SK-N-SH (cell line): ENCODE measurements around the gene SFXN1. TPM values are rescaled to one million over a fixed set of nuclear protein-coding genes. Genes with fewer than 3 reads are reported as not detected.

ENCODE experiments used
- CTCF ChIA-PET: fragments of 300-600, 350-600 bp; formaldehyde crosslinking; extraction: SDS; loops from one replicate; lab custom pipeline; 2021; lab: Yijun Ruan, JAX
- POLR2A ChIA-PET: fragments of 350-600 bp; sonication (Branson Sonifier 250); formaldehyde crosslinking; extraction: SDS; loops from one replicate; lab custom pipeline; 2020; ENCODE audit warnings: antibody characterized with exemption, inconsistent platforms; lab: Yijun Ruan, JAX
- DNase-seq: peaks from one replicate; pipeline ENCODE4 v3.0.0; 2012
- H2AFZ ChIP-seq: fragments of 200-600 bp; sonication (generic); 2 replicates; pipeline ENCODE4 v1.8.1; 2016; ENCODE audit warnings: antibody characterized with exemption, mild to moderate bottlenecking, low read depth
- H3F3A ChIP-seq: fragments of 200-600 bp; sonication (generic); replicated peaks from 2 replicates; pipeline ENCODE3; 2016; ENCODE audit warnings: antibody characterized with exemption, mild to moderate bottlenecking; ENCODE audit not compliant: insufficient read depth
- H3K27ac ChIP-seq, 2 experiments: fragments of 200-500 bp in 1 of 2; fragments of 200-600 bp in 1 of 2; sonication (Bioruptor generic) in 1 of 2; sonication (generic), shearing (Covaris generic) in 1 of 2; 2 replicates each; pipeline versions ENCODE4 v1.5.1 to v1.6.1; 2014 to 2016; ENCODE audit warnings: low read depth in 2 of 2, inconsistent platforms in 1 of 2, low read length in 1 of 2, mild to moderate bottlenecking in 1 of 2, mixed read lengths in 1 of 2
- H3K27me3 ChIP-seq: fragments of 200-600 bp; sonication (generic), shearing (Covaris generic); 2 replicates; pipeline ENCODE4 v1.6.1; 2016; ENCODE audit warnings: mixed run types; ENCODE audit not compliant: insufficient read depth
- H3K36me3 ChIP-seq, 2 experiments: fragments of 200-500 bp in 1 of 2; fragments of 200-600 bp in 1 of 2; sonication (Bioruptor generic) in 1 of 2; sonication (generic) in 1 of 2; replicated peaks in 1 of 2; 2 replicates each; pipeline versions ENCODE3 to v1.5.1; 2014 to 2016; ENCODE audit warnings: low read length in 1 of 2, mild to moderate bottlenecking in 1 of 2; ENCODE audit not compliant: insufficient read depth in 2 of 2, control insufficient read depth in 1 of 2
- H3K4me1 ChIP-seq, 2 experiments: fragments of 200-500 bp in 1 of 2; fragments of 200-600 bp in 1 of 2; sonication (Bioruptor generic) in 1 of 2; sonication (generic), shearing (Covaris generic) in 1 of 2; 2 replicates each; pipeline versions ENCODE4 v1.5.1 to v1.6.1; 2014 to 2016; ENCODE audit warnings: low read depth in 1 of 2, low read length in 1 of 2, mixed run types in 1 of 2; ENCODE audit not compliant: insufficient read depth in 2 of 2, control insufficient read depth in 1 of 2
- H3K4me2 ChIP-seq: fragments of 200-600 bp; sonication (generic), shearing (Covaris generic); 2 replicates; pipeline ENCODE4 v1.6.1; 2017; ENCODE audit warnings: mixed run types
- H3K4me3 ChIP-seq, 2 experiments: fragments of 200-500 bp in 1 of 2; fragments of 200-600 bp in 1 of 2; sonication (Bioruptor generic) in 1 of 2; sonication (generic), shearing (Covaris generic) in 1 of 2; 2 replicates each; pipeline versions ENCODE4 v1.5.1 to v1.8.1; 2014 to 2016; ENCODE audit warnings: low read depth in 2 of 2, inconsistent platforms in 1 of 2, low read length in 1 of 2, mild to moderate bottlenecking in 1 of 2, mixed read lengths in 1 of 2, moderate library complexity in 1 of 2
- H3K79me2 ChIP-seq: fragments of 200-600 bp; sonication (generic); 2 replicates; pipeline ENCODE4 v1.8.1; 2017; ENCODE audit warnings: mild to moderate bottlenecking; ENCODE audit not compliant: insufficient read depth
- H3K9ac ChIP-seq: fragments of 200-600 bp; sonication (generic); 2 replicates; pipeline ENCODE4 v1.6.1; 2017; ENCODE audit warnings: mixed run types
- H3K9me2 ChIP-seq: fragments of 200-600 bp; sonication (generic); 2 replicates; pipeline ENCODE4 v1.6.1; 2017; ENCODE audit warnings: mixed run types
- H3K9me3 ChIP-seq: fragments of 200-600 bp; sonication (generic); 2 replicates; pipeline ENCODE4 v1.6.1; 2017; ENCODE audit warnings: mixed run types, mild to moderate bottlenecking, moderate library complexity
- H4K20me1 ChIP-seq: fragments of 200-600 bp; sonication (generic); 2 replicates; pipeline ENCODE4 v1.6.1; 2017; ENCODE audit warnings: mild to moderate bottlenecking, mixed run types; ENCODE audit not compliant: insufficient read depth
- FOXM1 ChIP-seq: IDR thresholded peaks from 2 replicates; pipeline ENCODE4 v1.4.0; 2012; ENCODE audit warnings: low read depth, mild to moderate bottlenecking
- GATA2 ChIP-seq: sonication (generic); formaldehyde crosslinking; IDR thresholded peaks from 2 replicates; pipeline ENCODE4 v1.5.0; 2020; ENCODE audit warnings: mild to moderate bottlenecking, missing genetic modification reagents
- IRF3 ChIP-seq: fragments of 150-350 bp; IDR thresholded peaks from 2 replicates; pipeline ENCODE4 v1.6.1; 2016; ENCODE audit warnings: mild to moderate bottlenecking, low read depth, low read length
- MEF2A ChIP-seq: IDR thresholded peaks from 2 replicates; pipeline ENCODE4 v1.4.0; 2012; ENCODE audit warnings: low read depth, borderline replicate concordance
- NFIC ChIP-seq: IDR thresholded peaks from 2 replicates; pipeline ENCODE4 v1.4.0; 2012; ENCODE audit warnings: borderline replicate concordance
- NRF1 ChIP-seq: IDR thresholded peaks from 2 replicates; pipeline ENCODE4 v1.6.1; 2012; ENCODE audit warnings: low read depth, mild to moderate bottlenecking, low read length
- PBX3 ChIP-seq: IDR thresholded peaks from 2 replicates; pipeline ENCODE4; 2012
- RFX5 ChIP-seq: IDR thresholded peaks from 2 replicates; pipeline ENCODE4 v1.6.1; 2012; ENCODE audit warnings: mild to moderate bottlenecking, improper control_type of control experiment, low read length
- SIN3A ChIP-seq: IDR thresholded peaks from 2 replicates; pipeline ENCODE4 v1.6.1; 2012; ENCODE audit warnings: low read depth, mild to moderate bottlenecking, low read length, moderate library complexity, borderline replicate concordance
- SMC3 ChIP-seq: IDR thresholded peaks from 2 replicates; pipeline ENCODE4 v1.6.1; 2012; ENCODE audit warnings: low read depth, low read length, improper control_type of control experiment
- TEAD4 ChIP-seq: IDR thresholded peaks from 2 replicates; pipeline ENCODE4 v1.4.0; 2012; ENCODE audit warnings: mild to moderate bottlenecking, borderline replicate concordance; ENCODE audit not compliant: insufficient read depth
- USF2 ChIP-seq: fragments of 150-350 bp; IDR thresholded peaks from 2 replicates; pipeline ENCODE4 v1.6.1; 2017; ENCODE audit warnings: antibody characterized with exemption, low read length, low read depth, borderline replicate concordance
- YY1 ChIP-seq: IDR thresholded peaks from 2 replicates; pipeline ENCODE4 v1.4.0; 2012; ENCODE audit warnings: low read depth, mild to moderate bottlenecking
- ZBTB33 ChIP-seq: IDR thresholded peaks from 2 replicates; pipeline ENCODE4 v1.4.0; 2012; ENCODE audit warnings: low read depth, borderline replicate concordance
- WGBS: methylation state at CpG from one replicate; pipeline ENCODE4 v1.1.6; 2017; ENCODE audit warnings: low lambda C conversion rate; 5-methylcytosine and 5-hydroxymethylcytosine counted together
- polyA plus RNA-seq, 3 experiments: library from polyadenylated mRNA; depleted of rRNA; stranded (reverse); fragments of >200 nt; gene quantifications; 2 replicates each; pipeline ENCODE4 v1.2.3, GENCODE V29; 2012

SFXN1 gene
- polyA plus RNA-seq, 1 of the 3 experiments (the other 2 are of a cell fraction), result 73.6 TPM

- Histone ChIP-seq H3K27me3 (no peaks in the 10 kb centered on the region), H3K36me3 (peaks cover 56 to 91% of the 10 kb centered on the region in 2 experiments), H3K79me2 (no peaks in the 10 kb centered on the region), H3F3A (no peaks in the 10 kb centered on the region), H3K9ac (no peak overlapping the region), H3K4me1 (no peaks in the 10 kb centered on the region; a peak in 1 of 4 replicates), H3K9me2 (no peaks in the 10 kb centered on the region), H3K27ac (peak overlapping the region in 1 of 2 experiments; percentile 30; a peak in 1 of 4 replicates), H3K4me3 (no peak overlapping the region; a peak in 1 of 4 replicates), H2AFZ (no peak overlapping the region), H4K20me1 (no peaks in the 10 kb centered on the region), H3K4me2 (no peak overlapping the region), H3K9me3 (no peaks in the 10 kb centered on the region)
- ChIA-PET CTCF (interaction anchor here (1.9 to 6.7 kb wide), 3 partner anchors 16 to 212 kb away, joined by 5 to 46 read pairs (median 13); no protein-coding TSS in a partner anchor), POLR2A (interaction anchor here (0.6 kb wide), 1 partner anchor 16 kb away, joined by 4 read pairs; no protein-coding TSS in a partner anchor)
- TF ChIP-seq SIN3A (no peak), RFX5 (no peak), SMC3 (no peak), YY1 (no peak), GATA2 (no peak), NFIC (no peak), TEAD4 (no peak), ZBTB33 (no peak), NRF1 (no peak), FOXM1 (no peak), MEF2A (no peak), USF2 (no peak), PBX3 (no peak), IRF3 (no peak)
- 95% methylated on average over 10 of the region's 10 CpGs for WGBS
- no peak for DNase-seq
These were observed 38.8 kb downstream of the SFXN1 start for GRCh38 chr5:175516933-175517823.
